Globus pallidus (tissue), 1 donor: ENCODE results near the gene COG8.
A peak's percentile ranks its signal among the peaks of the same experiment; 100 is the strongest.

Experiments used
- DNase-seq: peaks from one replicate; pipeline ENCODE4 v3.0.0-alpha.2; 2015; ENCODE audit warnings: low spot score

COG8 gene

DNA sequence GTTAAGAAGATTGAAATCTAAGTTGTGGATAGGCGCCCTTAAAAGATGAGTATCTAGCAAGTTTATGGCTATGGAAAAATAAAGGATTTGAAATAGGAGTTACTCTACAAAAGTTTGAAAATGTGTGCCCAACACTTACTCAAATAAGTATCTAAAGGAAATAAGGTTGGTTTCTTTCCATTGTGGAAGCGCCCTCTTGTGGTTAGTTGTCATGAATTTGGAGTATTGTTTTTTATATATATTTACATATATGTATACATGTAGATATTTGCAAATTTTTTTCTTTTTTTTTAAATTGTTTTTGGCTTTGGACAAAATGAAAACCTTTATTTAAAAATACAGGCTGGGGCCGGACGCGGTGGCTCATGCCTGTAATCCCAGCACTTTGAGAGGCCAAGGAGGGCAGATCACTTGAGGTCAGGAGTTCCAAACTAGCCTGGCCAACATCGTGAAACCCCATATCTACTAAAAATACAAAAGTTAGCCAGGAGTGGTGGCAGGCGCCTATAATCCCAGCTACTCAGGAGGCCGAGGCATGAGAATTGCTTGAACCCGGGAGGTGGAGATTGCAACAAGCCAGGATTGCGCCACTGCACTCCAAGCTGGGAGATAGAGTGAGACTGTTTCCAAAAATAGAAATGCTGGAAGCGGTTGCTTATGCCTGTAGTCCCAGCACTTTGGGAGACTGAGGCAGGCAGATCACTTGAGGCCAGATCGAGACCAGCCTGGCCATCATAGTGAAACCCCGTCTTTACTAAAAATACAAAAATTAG is 52.2 kb downstream of the COG8 start:
- DNase-seq = peak; percentile 49

GRCh38 chr16:69285240-69285639 is 54.1 kb downstream of the COG8 start:
- no peak for DNase-seq

GRCh38 chr16:69283851-69284250 is 55.5 kb downstream of the COG8 start:
- no peak for DNase-seq

DNA sequence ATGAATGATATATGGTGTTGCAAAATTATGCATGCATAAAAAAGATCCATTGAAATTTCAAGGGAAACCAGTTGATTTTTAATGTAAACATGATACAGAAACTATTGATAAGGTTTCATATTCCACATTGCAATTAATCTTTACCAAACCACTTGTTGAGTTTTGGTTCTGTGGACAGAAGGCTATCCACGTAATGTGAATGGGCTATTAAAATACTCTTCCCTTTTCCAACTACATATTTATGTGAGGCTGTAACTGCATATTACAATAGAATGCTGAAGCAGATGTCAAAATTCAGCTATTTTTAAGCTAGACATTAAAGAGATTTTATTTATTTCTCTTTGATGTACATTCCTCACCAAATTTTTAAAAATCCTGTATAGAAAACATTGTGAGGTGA is 62.0 kb downstream of the COG8 start:
- DNase-seq = no peak
